H54 (cell line): ENCODE measurements around the gene ARFRP1.
"Not testable (repeated sequence)": the region's sequence is repeated elsewhere in the genome, so short reads cannot be mapped to it uniquely, and the experiment has no call there.

Experiments used
- DNase-seq: peaks from one replicate; pipeline ENCODE4 v3.0.0; 2011; ENCODE audit warnings: low spot score, mixed read lengths; ENCODE audit not compliant: insufficient read length
- FAIRE-seq: peaks from 3 replicates; lab custom pipeline; 2011; peaks lifted over from hg19 to GRCh38; lab: Jason Lieb, UNC
- POLR2A ChIP-seq: IDR thresholded peaks from 2 replicates; pipeline ENCODE4 v1.6.1; 2011; ENCODE audit warnings: low read depth, mild to moderate bottlenecking, low read length

The ARFRP1 gene

GRCh38 chr20:63653974-63654668, 53.7 kb downstream of the ARFRP1 start:
- FAIRE-seq (no peak), DNase-seq (no peak)
- TF ChIP-seq POLR2A: no peak

- DNase-seq (peak; percentile 84), FAIRE-seq (no peak)
- TF ChIP-seq POLR2A: no peak
Observed at GRCh38 chr20:63653041-63653973, 54.5 kb downstream of the ARFRP1 start, which contains the start of gene STMN3. Gene STMN3, minus strand, starts transcription at chr20:63653424. Its CDS starts 79 bp downstream, at chr20:63653345.

- FAIRE-seq (no peak), DNase-seq (no peak)
- no peak for TF ChIP-seq POLR2A
Observed at GRCh38 chr20:63652192-63652980, 55.4 kb downstream of the ARFRP1 start.

DNA sequence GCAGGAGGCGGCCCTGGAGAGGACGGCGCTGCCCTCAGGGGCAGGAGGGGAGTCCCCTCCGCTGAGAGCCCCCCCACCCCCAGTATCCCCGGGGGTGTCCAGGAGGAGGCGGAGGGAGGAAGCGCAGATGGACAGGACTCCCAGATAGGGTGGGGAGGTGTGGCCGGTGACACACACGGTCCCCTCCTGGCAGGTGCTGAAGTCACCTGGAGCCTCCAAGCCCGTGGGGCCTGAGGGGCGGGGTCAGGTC, 55.9 kb downstream of the ARFRP1 start:
- FAIRE-seq (no peak), DNase-seq (no peak)
- no peak for TF ChIP-seq POLR2A

- not testable (repeated sequence) for FAIRE-seq, DNase-seq
Observed at GRCh38 chr20:63650486-63650885, 57.3 kb downstream of the ARFRP1 start.

GRCh38 chr20:63648895-63649589, 58.7 kb downstream of the ARFRP1 start:
- no peak for FAIRE-seq
- TF ChIP-seq POLR2A: no peak
- DNase-seq: no peak
